HG03378 (cell line): ENCODE data around the gene DEDD.
"Not testable (repeated sequence)": the region's sequence is repeated elsewhere in the genome, so short reads cannot be mapped to it uniquely, and the experiment has no call there.

Experiments
- ATAC-seq: cut with Tn5 transposase; IDR thresholded peaks from one replicate; pipeline ENCODE4 v1.9.1; 2021; ENCODE audit warnings: mild to moderate bottlenecking, moderate library complexity; ENCODE audit not compliant: unreplicated experiment

Gene DEDD

GRCh38 chr1:161130266-161130665 lies 2.2 kb downstream of the DEDD start:
- no peak for ATAC-seq

DNA sequence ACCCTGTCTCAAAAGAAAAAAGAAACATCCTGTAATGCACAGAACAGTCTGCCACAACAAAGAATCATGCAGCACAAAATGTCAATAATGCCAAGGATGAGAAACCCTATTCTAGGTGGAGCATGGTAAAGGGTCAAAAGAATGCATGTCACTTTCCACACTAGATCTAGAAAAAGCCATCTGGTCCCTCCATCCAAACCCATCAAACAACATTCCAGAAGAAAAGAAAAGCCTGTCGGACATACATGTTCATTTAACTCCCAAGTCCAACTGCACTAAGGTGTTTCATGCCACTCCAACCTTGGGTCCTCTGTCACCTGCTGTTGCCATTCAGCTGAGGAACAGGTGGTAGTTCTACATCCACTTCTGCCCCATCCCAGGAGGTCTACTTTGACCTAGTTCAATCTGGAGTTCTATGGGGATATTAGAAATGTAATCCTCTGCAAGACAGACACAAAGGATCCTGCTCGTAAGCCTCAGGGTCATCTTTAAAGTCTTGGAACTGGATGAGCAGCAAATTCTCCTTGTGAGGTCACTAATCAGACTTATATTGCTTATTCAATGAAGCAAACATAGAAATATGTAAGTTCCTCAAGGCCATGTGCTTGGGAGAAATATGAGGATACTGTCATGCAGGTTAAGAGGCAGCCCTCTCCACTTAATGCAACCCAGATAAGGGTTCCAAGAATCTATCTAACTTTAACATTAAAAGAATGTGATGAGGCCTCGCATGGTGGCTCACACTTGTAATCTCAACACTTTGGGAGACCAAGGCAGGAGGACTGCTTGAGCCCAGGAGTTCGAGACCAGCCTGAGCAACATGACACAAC lies 3.7 kb downstream of the DEDD start:
- no peak for ATAC-seq

DNA sequence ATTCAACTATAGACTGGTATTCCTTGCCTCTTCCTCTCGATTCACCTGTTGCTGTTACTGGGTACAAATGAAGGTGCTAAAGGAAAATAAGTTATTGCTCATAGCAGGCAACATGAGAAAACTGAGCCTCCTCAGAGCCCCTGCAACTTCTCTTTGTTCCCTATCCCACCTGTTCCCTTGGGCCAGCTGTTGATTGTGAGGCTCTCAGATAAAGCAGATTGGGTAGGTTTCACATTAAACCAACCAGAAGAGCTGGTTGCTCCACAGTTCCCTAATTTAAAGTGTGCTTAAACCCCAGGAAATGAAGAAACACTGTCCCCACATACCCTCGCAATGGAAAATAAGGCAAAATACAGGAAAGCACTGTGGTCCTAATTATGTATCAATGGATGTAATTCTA lies 4.8 kb downstream of the DEDD start:
- ATAC-seq, result no peak

- no peak for ATAC-seq
Observed at GRCh38 chr1:161122967-161123366, 9.5 kb downstream of the DEDD start.

DNA sequence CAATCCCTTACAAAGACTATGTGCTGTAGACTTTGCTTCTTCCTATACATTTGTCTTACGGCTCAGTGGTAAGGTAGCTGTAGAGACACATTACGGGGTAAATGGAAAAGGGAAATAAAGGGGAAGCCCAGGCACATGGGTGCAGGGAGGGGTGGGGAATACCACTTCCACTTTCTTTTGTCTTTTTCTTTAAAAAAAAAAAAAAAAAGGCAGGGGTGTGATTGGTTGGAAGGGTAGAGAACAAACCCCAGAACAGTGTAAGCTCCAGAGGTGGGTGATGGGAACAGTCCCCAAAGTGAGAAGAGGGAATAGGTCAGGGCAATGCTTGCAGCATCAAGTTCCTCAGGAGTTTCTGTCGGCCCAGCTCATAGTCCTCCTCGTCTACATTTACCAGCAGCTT lies 10.6 kb downstream of the DEDD start:
- ATAC-seq, result no peak

GRCh38 chr1:161121042-161121650 lies 11.3 kb downstream of the DEDD start:
- ATAC-seq, result no peak

DNA sequence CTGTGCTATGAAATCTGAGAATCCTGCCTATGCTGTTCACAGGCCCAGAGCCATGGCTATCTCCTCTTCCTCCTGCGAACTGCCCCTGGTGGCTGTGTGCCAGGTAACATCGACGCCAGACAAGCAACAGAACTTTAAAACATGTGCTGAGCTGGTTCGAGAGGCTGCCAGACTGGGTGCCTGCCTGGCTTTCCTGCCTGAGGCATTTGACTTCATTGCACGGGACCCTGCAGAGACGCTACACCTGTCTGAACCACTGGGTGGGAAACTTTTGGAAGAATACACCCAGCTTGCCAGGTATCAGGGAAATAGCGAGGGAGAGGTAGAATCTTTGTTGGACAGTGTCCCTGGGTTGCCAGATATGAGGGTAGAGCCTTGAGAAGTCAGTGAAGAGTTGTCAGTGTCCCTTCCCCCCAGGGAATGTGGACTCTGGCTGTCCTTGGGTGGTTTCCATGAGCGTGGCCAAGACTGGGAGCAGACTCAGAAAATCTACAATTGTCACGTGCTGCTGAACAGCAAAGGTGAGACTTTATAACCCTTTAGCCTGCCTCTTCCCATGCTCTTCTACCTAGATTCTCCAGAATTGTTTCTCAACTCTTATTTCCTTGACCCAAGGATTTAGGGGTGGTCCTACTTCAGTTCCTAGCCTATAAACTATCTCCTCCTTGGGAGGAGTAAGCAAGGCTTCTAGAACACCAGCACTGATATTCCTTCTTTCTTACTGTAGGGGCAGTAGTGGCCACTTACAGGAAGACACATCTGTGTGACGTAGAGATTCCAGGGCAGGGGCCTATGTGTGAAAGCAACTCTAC lies 13.2 kb downstream of the DEDD start:
- ATAC-seq, result no peak

DNA sequence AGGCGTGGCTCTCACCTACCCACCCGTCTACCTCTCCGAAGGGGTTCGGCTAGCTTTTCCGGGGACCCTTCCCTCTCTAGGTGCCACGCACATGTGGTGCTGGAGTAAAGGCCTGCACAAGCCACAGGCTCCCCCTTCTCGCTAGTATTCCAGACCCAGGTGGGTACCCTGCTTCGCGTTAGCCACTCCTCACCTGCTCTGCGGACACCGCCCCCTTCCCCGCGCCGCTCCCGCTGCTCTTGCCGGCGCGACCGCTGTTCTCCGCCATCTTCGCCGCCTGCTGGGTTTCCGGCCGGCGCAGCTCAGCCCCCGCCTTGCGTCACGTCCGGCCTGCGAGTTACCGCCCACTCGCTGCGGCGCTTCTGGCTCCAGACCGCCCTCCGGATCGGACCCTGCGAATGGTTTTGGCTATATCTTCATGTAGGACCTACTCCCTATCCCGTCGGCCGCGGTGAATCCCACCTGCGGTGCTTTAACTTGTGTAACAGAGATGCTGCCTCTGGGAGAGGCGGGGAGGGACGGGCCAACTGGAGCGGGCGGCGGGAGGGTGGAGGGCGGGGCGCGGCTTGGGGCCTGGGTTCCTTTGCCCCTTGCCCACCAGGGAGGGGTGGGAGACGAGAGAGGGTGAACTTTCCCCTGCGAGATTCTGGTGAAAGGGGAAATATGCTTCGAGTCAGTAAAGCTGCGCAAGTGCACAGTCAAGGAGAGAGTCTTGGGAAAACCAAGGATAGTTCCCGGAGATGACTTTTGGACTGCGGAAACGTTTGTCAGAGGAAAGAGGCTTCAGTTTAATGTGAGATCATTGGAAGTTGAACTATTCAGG lies 14.5 kb downstream of the DEDD start, which contains the start of the genes NIT1 and PFDN2:
TSS of gene NIT1 (plus strand) at position 347 of the 823 bp plus-strand sequence. CDS start at position 419, 72 bp downstream.
TSS of gene PFDN2 (minus strand) at position 279 of the 823 bp plus-strand sequence. CDS start at position 268, 11 bp downstream.
- ATAC-seq, result peak; percentile 61

DNA sequence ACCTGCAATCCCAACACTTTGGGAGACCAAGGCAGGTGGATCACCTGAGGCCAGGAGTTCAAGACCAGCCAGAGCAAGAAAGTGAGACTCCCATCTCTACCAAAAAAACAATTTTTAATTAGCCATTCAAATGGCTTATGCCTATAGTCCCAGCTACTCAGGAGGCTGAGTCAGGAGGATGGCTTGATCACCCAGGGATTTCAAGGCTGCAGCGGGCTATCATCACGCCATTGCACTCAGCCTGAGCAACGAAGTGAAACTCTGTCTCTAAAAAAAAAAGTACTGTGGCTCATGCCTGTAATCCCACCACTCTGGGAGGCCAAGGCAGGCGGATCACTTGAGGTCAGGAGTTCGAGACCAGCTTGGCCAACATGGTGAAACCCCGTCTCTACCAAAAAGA lies 16.5 kb downstream of the DEDD start:
- not testable (repeated sequence) for ATAC-seq

GRCh38 chr1:161115132-161115711 lies 17.2 kb downstream of the DEDD start:
- ATAC-seq, result no peak

DNA sequence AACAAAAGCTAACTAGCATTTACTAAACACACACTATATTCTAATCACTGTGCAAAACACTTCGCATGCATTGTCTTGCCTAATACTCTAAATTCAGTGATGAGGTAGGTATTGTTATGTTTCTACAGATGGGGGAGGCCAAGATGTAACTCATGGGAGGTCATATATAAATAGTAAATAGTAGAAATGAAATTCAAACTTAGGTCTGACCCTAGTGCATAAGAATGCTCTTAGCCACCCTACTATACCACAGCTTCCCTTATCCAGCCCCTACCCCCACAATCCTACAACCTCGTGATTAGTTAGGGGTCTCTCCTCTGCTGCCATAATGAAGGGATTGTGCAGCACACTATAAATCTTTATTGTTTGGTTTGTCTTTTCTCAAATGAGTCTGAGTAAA lies 17.9 kb downstream of the DEDD start:
- ATAC-seq, result no peak

- ATAC-seq, result no peak
Observed at GRCh38 chr1:161113915-161114314, 18.6 kb downstream of the DEDD start.

- ATAC-seq, result no peak
Observed at GRCh38 chr1:161111527-161111926, 20.9 kb downstream of the DEDD start.

- ATAC-seq, result no peak
Observed at GRCh38 chr1:161111117-161111516, 21.4 kb downstream of the DEDD start.

DNA sequence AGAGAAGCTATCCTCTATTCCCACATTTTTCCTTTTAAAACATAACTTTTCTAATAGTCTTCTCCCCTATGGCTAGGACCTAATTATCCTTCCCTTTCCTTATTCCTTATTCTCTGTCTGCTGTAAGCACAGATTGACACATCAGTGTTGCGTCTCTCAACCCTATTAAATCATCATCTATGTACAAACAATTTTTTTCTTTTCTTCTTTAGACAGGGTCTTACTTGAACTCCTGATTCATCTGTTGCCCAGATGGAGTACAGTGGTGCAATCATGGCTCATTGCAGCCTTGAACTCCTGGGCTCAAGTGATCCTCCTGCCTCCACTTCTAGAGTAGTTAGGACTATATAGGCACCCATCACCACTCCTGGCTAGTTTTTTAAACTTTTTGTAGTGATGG lies 26.0 kb downstream of the DEDD start:
- ATAC-seq, result no peak

GRCh38 chr1:161100556-161100955 lies 31.9 kb downstream of the DEDD start:
- ATAC-seq, result no peak

DNA sequence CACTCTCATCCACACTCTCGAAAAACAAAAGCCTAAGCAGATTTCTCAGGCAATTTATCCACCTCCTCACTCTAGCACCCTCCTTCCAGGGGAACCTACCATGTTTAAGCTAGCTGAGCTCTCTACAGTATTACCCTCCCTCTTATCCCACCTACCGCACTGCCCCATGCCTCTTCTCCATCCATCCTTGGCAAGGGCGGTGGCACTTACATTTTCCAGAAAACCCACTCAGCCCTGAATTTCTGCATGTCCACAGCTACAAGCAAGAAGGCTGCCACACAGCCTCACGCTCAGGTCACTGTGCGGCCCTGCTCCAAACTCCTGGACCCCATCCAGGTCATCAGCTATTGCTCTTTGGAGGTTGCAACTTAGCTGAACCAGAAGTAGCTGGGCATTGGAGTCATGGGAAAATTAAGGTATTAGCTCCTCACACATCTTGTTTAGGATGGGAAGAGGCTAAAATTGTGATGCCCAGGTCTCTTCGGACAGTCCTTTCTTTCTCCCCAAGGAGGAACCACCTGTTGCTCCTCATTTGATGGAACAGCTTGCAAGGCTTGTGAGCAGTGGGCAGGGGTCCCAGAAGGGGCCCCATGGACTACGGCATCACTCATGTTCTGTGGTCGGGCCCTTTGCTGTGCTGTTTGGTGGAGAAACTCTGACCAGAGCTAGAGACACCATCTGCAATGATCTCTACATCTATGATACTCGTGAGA lies 33.2 kb downstream of the DEDD start:
- ATAC-seq, result no peak

DNA sequence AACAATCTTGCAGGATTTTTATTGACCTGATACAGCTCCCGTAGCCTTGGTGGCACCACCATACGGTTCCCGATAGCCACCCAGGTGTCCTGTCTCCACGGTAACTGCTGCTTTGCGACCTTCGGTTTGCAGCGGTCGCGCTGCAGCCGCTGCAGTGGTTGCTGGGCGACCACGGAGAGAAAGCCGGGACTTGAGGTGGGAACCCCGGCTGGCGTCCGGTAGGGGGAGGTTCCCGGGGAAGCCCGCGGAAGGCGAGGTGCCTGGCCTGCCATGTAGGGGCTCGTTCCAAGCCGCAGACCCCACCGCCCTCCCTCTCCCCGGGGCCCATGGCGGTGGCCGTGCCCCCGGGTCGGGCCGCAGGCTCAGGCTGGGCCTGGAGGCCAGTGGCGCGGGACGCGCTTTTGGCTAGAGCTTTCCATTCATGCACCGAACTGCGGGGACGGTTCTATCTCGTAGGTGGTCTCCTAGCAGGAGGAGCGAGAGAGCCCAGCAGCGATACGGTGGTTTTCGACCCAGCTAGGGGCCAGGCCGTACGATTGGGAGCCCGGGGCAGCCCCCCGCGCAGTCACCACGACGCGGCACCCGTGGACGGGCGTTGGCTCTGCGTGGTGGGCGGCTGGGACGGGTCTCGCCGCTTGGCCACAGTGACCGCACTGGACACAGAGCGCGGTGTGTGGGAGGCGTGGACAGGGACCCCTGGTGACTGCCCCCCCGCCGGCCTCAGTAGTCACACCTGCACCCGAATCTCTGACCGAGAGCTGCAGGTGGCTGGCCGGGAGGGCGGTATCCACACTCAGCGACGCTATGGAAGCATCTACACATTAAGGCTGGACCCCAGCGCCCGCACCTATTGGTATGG lies 34.0 kb downstream of the DEDD start, which contains the start of gene KLHDC9:
TSS of gene KLHDC9 (plus strand) at position 152 of the 859 bp plus-strand sequence. CDS start at position 327, 175 bp downstream.
- ATAC-seq, result peak; percentile 62
